OCI-LY3 (cell line): Measurements from ENCODE around the gene ETV1.

ENCODE experiments used
- CTCF ChIP-seq: fragments of 200-600, 300-600 bp; sonication (generic); IDR thresholded peaks from 2 replicates; pipeline ENCODE4 v1.5.1; 2014; ENCODE audit warnings: antibody characterized with exemption, low read length, low read depth
- EZH2phosphoT487 ChIP-seq: fragments of 200-600 bp; shearing (Covaris generic); IDR thresholded peaks from 2 replicates; pipeline ENCODE4 v1.6.1; 2018; ENCODE audit warnings: antibody characterized with exemption, mixed run types, low read depth

- TF ChIP-seq CTCF (no peak), EZH2phosphoT487 (no peak)
These were observed 95.1 kb downstream of the ETV1 start for GRCh38 chr7:13894377-13894776.
